Astrocyte (in vitro differentiated cells and primary cell): Measurements from ENCODE around the gene NTSR1.

Source experiments
- CTCF ChIP-seq: IDR thresholded peaks from 2 replicates; pipeline ENCODE4 v1.5.1; 2011; ENCODE audit warnings: low read depth, mild to moderate bottlenecking, inconsistent platforms, low read length, moderate library complexity; ENCODE audit not compliant: insufficient read depth
- EZH2 ChIP-seq: IDR thresholded peaks from 2 replicates; pipeline ENCODE4 v1.6.1; 2012; ENCODE audit warnings: mild to moderate bottlenecking, low read length, inconsistent platforms; ENCODE audit not compliant: insufficient read depth

- TF ChIP-seq CTCF: no peak
- TF ChIP-seq EZH2: peak; percentile 95
Observed at GRCh38 chr20:62708591-62709536, at the start of gene NTSR1.
